H1 (cell line): ENCODE results near the gene TSPAN4. TPM values are rescaled to one million over a fixed set of nuclear protein-coding genes. Genes with fewer than 3 reads are reported as not detected.

Source experiments
- EGR1 ChIP-seq: IDR thresholded peaks from 2 replicates; pipeline ENCODE4 v1.6.1; 2011; ENCODE audit warnings: low read depth, low read length, borderline replicate concordance
- GABPA ChIP-seq: IDR thresholded peaks from 2 replicates; pipeline ENCODE4 v1.6.1; 2011; ENCODE audit warnings: mild to moderate bottlenecking, low read length, moderate library complexity, borderline replicate concordance; ENCODE audit not compliant: insufficient read depth
- SP1 ChIP-seq: IDR thresholded peaks from 2 replicates; pipeline ENCODE4 v1.6.1; 2011; ENCODE audit warnings: low read depth, low read length
- TAF1 ChIP-seq: IDR thresholded peaks from 2 replicates; pipeline ENCODE4 v1.6.1; 2011; ENCODE audit warnings: mild to moderate bottlenecking, low read depth, low read length
- TBP ChIP-seq: IDR thresholded peaks from 2 replicates; pipeline ENCODE4 v1.6.1; 2011; ENCODE audit warnings: low read depth, low read length, improper control_type of control experiment
- polyA plus RNA-seq, 7 experiments: library from polyadenylated mRNA; depleted of rRNA in 3 of 7; stranded (reverse) in 5 of 7; unstranded in 2 of 7; fragments of >200 nt in 5 of 7; fragments of 200-250 nt in 2 of 7; gene quantifications; 1 replicate in 5 of 7; 2 replicates in 1 of 7; 4 replicates in 1 of 7; pipeline versions ENCODE4 v1.2.1 to v1.2.3, GENCODE V29; 2011 to 2013; ENCODE audit warnings: missing spikeins in 2 of 7, mixed read lengths in 2 of 7
- total RNA-seq: library from RNA; stranded (reverse); fragmentation: NEBNext Ultra II Directional; extraction: Animal tissue kit (Norgen Biotek cat#: 25700); gene quantifications from 2 replicates; pipeline ENCODE4 v1.2.1, GENCODE V29; 2021
- TF ChIP-seq, protein P1 (sequence below): fragments of 300-600 bp; sonication (generic); IDR thresholded peaks from 2 replicates; pipeline ENCODE4 v1.7.1; 2012; ENCODE audit warnings: low read length, moderate library complexity, mild to moderate bottlenecking, inconsistent platforms; ENCODE audit not compliant: insufficient replicate concordance

The TSPAN4 gene
- total and polyA plus RNA-seq, 2 of the 8 experiments (the other 6 are each of a cell fraction or from before 2014, with no cell fraction given), result 74.1 to 145 TPM

DNA sequence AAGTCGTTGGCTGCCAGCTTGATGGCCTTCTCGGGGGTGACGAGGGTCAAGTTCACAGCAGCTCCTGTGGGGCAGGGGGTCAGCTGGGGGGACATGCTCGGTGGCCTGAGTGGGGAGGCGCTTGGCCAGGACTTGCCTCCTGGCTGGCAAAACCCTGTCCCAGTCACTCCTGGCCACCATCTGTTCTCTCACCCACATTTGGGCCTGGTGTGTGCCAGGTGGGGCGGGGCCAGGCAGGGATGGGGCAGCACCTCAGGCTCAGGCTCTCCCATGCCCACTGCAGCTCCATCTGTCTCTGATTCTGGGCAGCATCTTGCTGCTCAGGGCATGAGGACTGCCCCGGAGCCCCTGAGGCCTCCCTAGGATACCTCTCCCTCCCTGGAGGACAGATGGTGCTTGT lies 49.1 kb upstream of the TSPAN4 start (continued):
- TF ChIP-seq, protein P1, sequence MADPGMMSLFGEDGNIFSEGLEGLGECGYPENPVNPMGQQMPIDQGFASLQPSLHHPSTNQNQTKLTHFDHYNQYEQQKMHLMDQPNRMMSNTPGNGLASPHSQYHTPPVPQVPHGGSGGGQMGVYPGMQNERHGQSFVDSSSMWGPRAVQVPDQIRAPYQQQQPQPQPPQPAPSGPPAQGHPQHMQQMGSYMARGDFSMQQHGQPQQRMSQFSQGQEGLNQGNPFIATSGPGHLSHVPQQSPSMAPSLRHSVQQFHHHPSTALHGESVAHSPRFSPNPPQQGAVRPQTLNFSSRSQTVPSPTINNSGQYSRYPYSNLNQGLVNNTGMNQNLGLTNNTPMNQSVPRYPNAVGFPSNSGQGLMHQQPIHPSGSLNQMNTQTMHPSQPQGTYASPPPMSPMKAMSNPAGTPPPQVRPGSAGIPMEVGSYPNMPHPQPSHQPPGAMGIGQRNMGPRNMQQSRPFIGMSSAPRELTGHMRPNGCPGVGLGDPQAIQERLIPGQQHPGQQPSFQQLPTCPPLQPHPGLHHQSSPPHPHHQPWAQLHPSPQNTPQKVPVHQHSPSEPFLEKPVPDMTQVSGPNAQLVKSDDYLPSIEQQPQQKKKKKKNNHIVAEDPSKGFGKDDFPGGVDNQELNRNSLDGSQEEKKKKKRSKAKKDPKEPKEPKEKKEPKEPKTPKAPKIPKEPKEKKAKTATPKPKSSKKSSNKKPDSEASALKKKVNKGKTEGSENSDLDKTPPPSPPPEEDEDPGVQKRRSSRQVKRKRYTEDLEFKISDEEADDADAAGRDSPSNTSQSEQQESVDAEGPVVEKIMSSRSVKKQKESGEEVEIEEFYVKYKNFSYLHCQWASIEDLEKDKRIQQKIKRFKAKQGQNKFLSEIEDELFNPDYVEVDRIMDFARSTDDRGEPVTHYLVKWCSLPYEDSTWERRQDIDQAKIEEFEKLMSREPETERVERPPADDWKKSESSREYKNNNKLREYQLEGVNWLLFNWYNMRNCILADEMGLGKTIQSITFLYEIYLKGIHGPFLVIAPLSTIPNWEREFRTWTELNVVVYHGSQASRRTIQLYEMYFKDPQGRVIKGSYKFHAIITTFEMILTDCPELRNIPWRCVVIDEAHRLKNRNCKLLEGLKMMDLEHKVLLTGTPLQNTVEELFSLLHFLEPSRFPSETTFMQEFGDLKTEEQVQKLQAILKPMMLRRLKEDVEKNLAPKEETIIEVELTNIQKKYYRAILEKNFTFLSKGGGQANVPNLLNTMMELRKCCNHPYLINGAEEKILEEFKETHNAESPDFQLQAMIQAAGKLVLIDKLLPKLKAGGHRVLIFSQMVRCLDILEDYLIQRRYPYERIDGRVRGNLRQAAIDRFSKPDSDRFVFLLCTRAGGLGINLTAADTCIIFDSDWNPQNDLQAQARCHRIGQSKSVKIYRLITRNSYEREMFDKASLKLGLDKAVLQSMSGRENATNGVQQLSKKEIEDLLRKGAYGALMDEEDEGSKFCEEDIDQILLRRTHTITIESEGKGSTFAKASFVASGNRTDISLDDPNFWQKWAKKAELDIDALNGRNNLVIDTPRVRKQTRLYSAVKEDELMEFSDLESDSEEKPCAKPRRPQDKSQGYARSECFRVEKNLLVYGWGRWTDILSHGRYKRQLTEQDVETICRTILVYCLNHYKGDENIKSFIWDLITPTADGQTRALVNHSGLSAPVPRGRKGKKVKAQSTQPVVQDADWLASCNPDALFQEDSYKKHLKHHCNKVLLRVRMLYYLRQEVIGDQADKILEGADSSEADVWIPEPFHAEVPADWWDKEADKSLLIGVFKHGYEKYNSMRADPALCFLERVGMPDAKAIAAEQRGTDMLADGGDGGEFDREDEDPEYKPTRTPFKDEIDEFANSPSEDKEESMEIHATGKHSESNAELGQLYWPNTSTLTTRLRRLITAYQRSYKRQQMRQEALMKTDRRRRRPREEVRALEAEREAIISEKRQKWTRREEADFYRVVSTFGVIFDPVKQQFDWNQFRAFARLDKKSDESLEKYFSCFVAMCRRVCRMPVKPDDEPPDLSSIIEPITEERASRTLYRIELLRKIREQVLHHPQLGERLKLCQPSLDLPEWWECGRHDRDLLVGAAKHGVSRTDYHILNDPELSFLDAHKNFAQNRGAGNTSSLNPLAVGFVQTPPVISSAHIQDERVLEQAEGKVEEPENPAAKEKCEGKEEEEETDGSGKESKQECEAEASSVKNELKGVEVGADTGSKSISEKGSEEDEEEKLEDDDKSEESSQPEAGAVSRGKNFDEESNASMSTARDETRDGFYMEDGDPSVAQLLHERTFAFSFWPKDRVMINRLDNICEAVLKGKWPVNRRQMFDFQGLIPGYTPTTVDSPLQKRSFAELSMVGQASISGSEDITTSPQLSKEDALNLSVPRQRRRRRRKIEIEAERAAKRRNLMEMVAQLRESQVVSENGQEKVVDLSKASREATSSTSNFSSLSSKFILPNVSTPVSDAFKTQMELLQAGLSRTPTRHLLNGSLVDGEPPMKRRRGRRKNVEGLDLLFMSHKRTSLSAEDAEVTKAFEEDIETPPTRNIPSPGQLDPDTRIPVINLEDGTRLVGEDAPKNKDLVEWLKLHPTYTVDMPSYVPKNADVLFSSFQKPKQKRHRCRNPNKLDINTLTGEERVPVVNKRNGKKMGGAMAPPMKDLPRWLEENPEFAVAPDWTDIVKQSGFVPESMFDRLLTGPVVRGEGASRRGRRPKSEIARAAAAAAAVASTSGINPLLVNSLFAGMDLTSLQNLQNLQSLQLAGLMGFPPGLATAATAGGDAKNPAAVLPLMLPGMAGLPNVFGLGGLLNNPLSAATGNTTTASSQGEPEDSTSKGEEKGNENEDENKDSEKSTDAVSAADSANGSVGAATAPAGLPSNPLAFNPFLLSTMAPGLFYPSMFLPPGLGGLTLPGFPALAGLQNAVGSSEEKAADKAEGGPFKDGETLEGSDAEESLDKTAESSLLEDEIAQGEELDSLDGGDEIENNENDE, result no peak
- TF ChIP-seq TBP (no peak), TAF1 (no peak), EGR1 (no peak), GABPA (no peak), SP1 (no peak)
